HCT116 (cell line): ENCODE measurements around the gene ESPL1. TPM values are rescaled to one million over a fixed set of nuclear protein-coding genes. Genes with fewer than 3 reads are reported as not detected.

Experiments used
- ATAC-seq: fragments of 200-7000 bp; cut with Tn5 transposase; 2 replicates; pipeline ENCODE4 v1.9.1; 2020; ENCODE audit warnings: mild to moderate bottlenecking, moderate library complexity
- Bru-seq: library from RNA; stranded (reverse); fragments of 400-500 nt; gene quantifications from one replicate; lab custom pipeline; 2021; lab: Mats Ljungman, UMichigan
- BruChase-seq, 2 experiments: library from RNA; stranded (reverse); fragments of 400-500 nt; gene quantifications; one replicate each; lab custom pipeline; 2021; lab: Mats Ljungman, UMichigan
- BruUV-seq: library from RNA; stranded (reverse); fragments of 400-500 nt; replicated peaks from 2 replicates; lab custom pipeline; 2021; lab: Mats Ljungman, UMichigan
- CTCF ChIA-PET: fragments of 300-600 bp; sonication (Branson Sonifier 250); formaldehyde crosslinking; loops from one replicate; lab custom pipeline; 2021; ENCODE audit warnings: antibody characterized with exemption; lab: Charles Lee
- POLR2A ChIA-PET: fragments of 300-600, 350-600 bp; sonication (Branson Sonifier 250); formaldehyde crosslinking; loops from one replicate; lab custom pipeline; 2021; ENCODE audit warnings: antibody characterized with exemption; lab: Charles Lee
- RAD21 ChIA-PET, 2 experiments: fragments of 300-600 bp; sonication (Branson Sonifier 250); formaldehyde crosslinking; loops; one replicate each; lab custom pipeline; 2023; ENCODE audit warnings: low total read pairs in 2 of 2; ENCODE audit not compliant: uncharacterized antibody in 2 of 2, unreplicated experiment in 2 of 2, low non-redundant PET in 1 of 2; lab: Charles Lee
- DNase-seq: peaks from one replicate; pipeline ENCODE4 v3.0.0-alpha.2; 2010; ENCODE audit warnings: low read depth, low spot score
- H2AFZ ChIP-seq: fragments of 200-600 bp; shearing (Covaris generic), sonication (generic); 2 replicates; pipeline ENCODE4 v1.6.1; 2017; ENCODE audit warnings: low read depth, mixed run types, mixed read lengths, antibody characterized with exemption, low read length; ENCODE audit not compliant: poor library complexity, severe bottlenecking
- H3K27ac ChIP-seq: 2 replicates; pipeline ENCODE4 v1.5.1; 2012; ENCODE audit warnings: low read depth, low read length
- H3K27me3 ChIP-seq: fragments of 200-600 bp; sonication (generic); 2 replicates; pipeline ENCODE4 v1.6.1; 2016; ENCODE audit warnings: mixed run types, low read length, mixed read lengths; ENCODE audit not compliant: insufficient read depth
- H3K36me3 ChIP-seq, 2 experiments: fragments of 200-500 bp in 1 of 2; fragments of 200-600 bp in 1 of 2; sonication (Bioruptor generic) in 1 of 2; sonication (generic) in 1 of 2; 2 replicates each; pipeline versions ENCODE4 v1.5.1 to v1.6.1; 2014 to 2016; ENCODE audit warnings: low read length in 2 of 2, inconsistent platforms in 1 of 2, mixed read lengths in 1 of 2, mixed run types in 1 of 2; ENCODE audit not compliant: insufficient read depth in 2 of 2, control insufficient read depth in 1 of 2
- H3K4me1 ChIP-seq, 2 experiments: fragments of 200-600 bp in 1 of 2; sonication (generic) in 1 of 2; 2 replicates each; pipeline versions ENCODE4 v1.5.1 to v1.6.1; 2012 to 2017; ENCODE audit warnings: low read length in 2 of 2, inconsistent platforms in 1 of 2, mild to moderate bottlenecking in 1 of 2, mixed read lengths in 1 of 2, mixed run types in 1 of 2, moderate library complexity in 1 of 2; ENCODE audit not compliant: insufficient read depth in 2 of 2, control insufficient read depth in 1 of 2
- H3K4me2 ChIP-seq: fragments of 200-600 bp; sonication (generic); 2 replicates; pipeline ENCODE4 v1.6.1; 2017; ENCODE audit warnings: mixed run types, low read length, mixed read lengths
- H3K4me3 ChIP-seq, 2 experiments: fragments of 200-600 bp in 1 of 2; sonication (generic) in 1 of 2; replicated peaks in 1 of 2; 2 replicates each; pipeline ENCODE4 v1.5.1; 2011 to 2016; ENCODE audit warnings: low read length in 2 of 2, control low read depth in 1 of 2, low read depth in 1 of 2, mild to moderate bottlenecking in 1 of 2, mixed read lengths in 1 of 2, mixed run types in 1 of 2
- H3K79me2 ChIP-seq: fragments of 200-600 bp; sonication (generic); 2 replicates; pipeline ENCODE4 v1.6.1; 2017; ENCODE audit warnings: mild to moderate bottlenecking, mixed run types, low read length, moderate library complexity, mixed read lengths; ENCODE audit not compliant: insufficient read depth
- H3K9ac ChIP-seq: fragments of 200-600 bp; sonication (generic); 2 replicates; pipeline ENCODE4 v1.6.1; 2016; ENCODE audit warnings: low read length, mixed read lengths
- H3K9me2 ChIP-seq: fragments of 200-600 bp; sonication (generic), shearing (Covaris generic); 2 replicates; pipeline ENCODE4 v1.6.1; 2017; ENCODE audit warnings: mixed run types, mild to moderate bottlenecking, moderate library complexity; ENCODE audit not compliant: insufficient read depth
- H3K9me3 ChIP-seq, 2 experiments: fragments of 200-500 bp in 1 of 2; fragments of 200-600 bp in 1 of 2; sonication (Bioruptor generic) in 1 of 2; sonication (generic) in 1 of 2; 2 replicates each; pipeline ENCODE4 v1.6.1; 2014 to 2017; ENCODE audit warnings: low read length in 2 of 2, mixed read lengths in 2 of 2, inconsistent platforms in 1 of 2, low read depth in 1 of 2, mild to moderate bottlenecking in 1 of 2, mixed run types in 1 of 2, moderate library complexity in 1 of 2; ENCODE audit not compliant: control insufficient read depth in 1 of 2, insufficient read depth in 1 of 2
- H4K20me1 ChIP-seq: fragments of 200-600 bp; sonication (generic), shearing (Covaris generic); 2 replicates; pipeline ENCODE4 v1.6.1; 2017; ENCODE audit warnings: mixed run types, mild to moderate bottlenecking, moderate library complexity; ENCODE audit not compliant: insufficient read depth
- CBX3 ChIP-seq: IDR thresholded peaks from 2 replicates; pipeline ENCODE4 v1.6.1; 2012; ENCODE audit warnings: low read depth
- EGR1 ChIP-seq: IDR thresholded peaks from 2 replicates; pipeline ENCODE4 v1.6.1; 2012; ENCODE audit warnings: low read depth
- ELF1 ChIP-seq: IDR thresholded peaks from 2 replicates; pipeline ENCODE4 v1.6.1; 2012; ENCODE audit warnings: low read depth, borderline replicate concordance
- EZH2 ChIP-seq: fragments of 200-600 bp; sonication (generic); IDR thresholded peaks from 2 replicates; pipeline ENCODE4 v1.6.1; 2017; ENCODE audit warnings: antibody characterized with exemption, mixed run types
- EZH2phosphoT487 ChIP-seq: fragments of 200-600 bp; IDR thresholded peaks from 2 replicates; pipeline ENCODE4 v1.6.1; 2018; ENCODE audit warnings: antibody characterized with exemption, borderline replicate concordance
- FOSL1 ChIP-seq: IDR thresholded peaks from 2 replicates; pipeline ENCODE4 v1.6.1; 2012; ENCODE audit warnings: low read depth
- JUND ChIP-seq: IDR thresholded peaks from 2 replicates; pipeline ENCODE4 v1.6.1; 2012
- POLR2A ChIP-seq: IDR thresholded peaks from 2 replicates; pipeline ENCODE4 v1.7.0; 2011; ENCODE audit warnings: borderline replicate concordance; ENCODE audit not compliant: insufficient read depth, insufficient read length; ENCODE audit errors: extremely low read depth
- POLR2AphosphoS5 ChIP-seq: IDR thresholded peaks from 2 replicates; pipeline ENCODE4 v1.6.1; 2011; ENCODE audit warnings: mild to moderate bottlenecking, low read depth, low read length, moderate library complexity
- RAD21 ChIP-seq: IDR thresholded peaks from 2 replicates; pipeline ENCODE4 v1.6.1; 2012; ENCODE audit warnings: low read depth, mild to moderate bottlenecking
- SIN3A ChIP-seq: IDR thresholded peaks from 2 replicates; pipeline ENCODE4 v1.6.1; 2012; ENCODE audit warnings: low read depth
- SP1 ChIP-seq: IDR thresholded peaks from 2 replicates; pipeline ENCODE4 v1.6.1; 2012; ENCODE audit warnings: low read depth
- TCF7L2 ChIP-seq: IDR thresholded peaks from 2 replicates; pipeline ENCODE4 v1.7.0; 2011; ENCODE audit warnings: borderline replicate concordance, inconsistent platforms; ENCODE audit not compliant: insufficient read depth, insufficient read length; ENCODE audit errors: extremely low read depth
- ZFX ChIP-seq: fragments of 450-650 bp; IDR thresholded peaks from 2 replicates; pipeline ENCODE4 v1.6.1; 2017
- ZNF274 ChIP-seq: fragments of 200-500 bp; sonication (Bioruptor generic); IDR thresholded peaks from 2 replicates; pipeline ENCODE4 v1.6.1; 2014; ENCODE audit warnings: mild to moderate bottlenecking, low read depth, low read length, inconsistent platforms
- intact Hi-C: fragments of 100-400 bp; cut with micrococcal nuclease; formaldehyde crosslinking; loops from 2 replicates; pipeline ENCODE4 v1.10.0; 2022
- long read RNA-seq: library from polyadenylated mRNA; unstranded; transcript quantifications from one replicate; pipeline ENCODE4 v2.0.0, GENCODE V29; 2021; ENCODE audit not compliant: unreplicated experiment
- polyA plus RNA-seq: library from polyadenylated mRNA; unstranded; fragments of >200 nt; gene quantifications from 2 replicates; pipeline ENCODE4 v1.2.1, GENCODE V29; 2012; ENCODE audit warnings: missing spikeins
- total RNA-seq: library from RNA; stranded (reverse); gene quantifications from one replicate; pipeline ENCODE4 v1.2.1, GENCODE V29; 2021; ENCODE audit not compliant: unreplicated experiment
- TF ChIP-seq, protein P1 (sequence below): IDR thresholded peaks from 2 replicates; pipeline ENCODE4 v1.6.1; 2012
- TF ChIP-seq, protein P2 (sequence below): IDR thresholded peaks from 2 replicates; pipeline ENCODE4 v1.6.1; 2011; ENCODE audit warnings: mild to moderate bottlenecking, low read length, moderate library complexity; ENCODE audit not compliant: insufficient replicate concordance; ENCODE audit errors: extremely low read depth
- TF ChIP-seq, protein P3 (sequence below), 3 experiments: fragments of 200-600 bp in 1 of 3; sonication (generic) in 1 of 3; IDR thresholded peaks in 2 of 3; conservative IDR thresholded peaks in 1 of 3; 2 replicates each; pipeline ENCODE4 v1.5.1; 2012 to 2017; ENCODE audit warnings: low read depth in 2 of 3, low read length in 2 of 3, antibody characterized with exemption in 1 of 3, borderline replicate concordance in 1 of 3, control low read depth in 1 of 3, mild to moderate bottlenecking in 1 of 3, mixed read lengths in 1 of 3, mixed run types in 1 of 3, moderate library complexity in 1 of 3; ENCODE audit not compliant: insufficient read depth in 1 of 3

The ESPL1 gene
- total RNA-seq = 50.3 TPM
- 33.9 and 36.7 TPM in 2 replicates for polyA plus RNA-seq
- Bru-seq, nascent RNA = percentile 64 among the genes with signal in this experiment
- percentile 76 among the genes with signal in this experiment for BruChase-seq, experiment 1, labeled RNA remaining after a 6-hour chase
- percentile 80 among the genes with signal in this experiment for BruChase-seq, experiment 2, labeled RNA remaining after a 2-hour chase
- long read RNA-seq, full-length matches to known transcripts = 3 of 61 reads
- long read RNA-seq, partial matches to known transcripts = 51 of 61 reads
- long read RNA-seq, other reads (novel, unspliced or antisense) = 7 of 61 reads

- ATAC-seq (peak; percentile 91), DNase-seq (peak; percentile 38)
- Histone ChIP-seq H3K36me3 (peaks cover 6 to 21% of the 10 kb centered on the region in 2 experiments; a peak in 2 of 4 replicates), H3K4me1 (peaks cover 11 to 28% of the 10 kb centered on the region in 2 experiments), H3K9me3 (no peaks in the 10 kb centered on the region), H3K4me2 (peak within 1 kb of the TSS; percentile 72), H4K20me1 (no peaks in the 10 kb centered on the region), H2AFZ (peak within 1 kb of the TSS; percentile 56), H3K9me2 (no peaks in the 10 kb centered on the region), H3K27me3 (no peaks in the 10 kb centered on the region), H3K9ac (peak within 1 kb of the TSS; percentile 81), H3K79me2 (peaks cover 25% of the 10 kb centered on the region), H3K4me3 (peak within 1 kb of the TSS; percentile 65 to 81), H3K27ac (peak within 1 kb of the TSS; percentile 61)
- ChIA-PET CTCF (interaction anchor here (0.7 to 1.5 kb wide), 7 partner anchors 9 to 202 kb away, joined by 3 to 7 read pairs (median 4); no protein-coding TSS in a partner anchor), POLR2A (interaction anchor here (0.7 to 1.0 kb wide), 3 partner anchors 14 to 71 kb away, joined by 3 read pairs; partner anchors contain the start of gene AAAS), RAD21 (interaction anchor here in 1 of 2 experiments (1.2 kb wide), 1 partner anchor 17 kb away, joined by 3 read pairs; a partner anchor contains a TSS)
- no TSS peak for BruUV-seq
- intact Hi-C loops = loop anchor here (1.0 kb wide), 1 partner anchor 49 kb away; no protein-coding TSS in a partner anchor
- no peak for TF ChIP-seq TCF7L2
- no peak for TF ChIP-seq CBX3
- peak; percentile 84 for TF ChIP-seq SP1
- TF ChIP-seq, protein P1, sequence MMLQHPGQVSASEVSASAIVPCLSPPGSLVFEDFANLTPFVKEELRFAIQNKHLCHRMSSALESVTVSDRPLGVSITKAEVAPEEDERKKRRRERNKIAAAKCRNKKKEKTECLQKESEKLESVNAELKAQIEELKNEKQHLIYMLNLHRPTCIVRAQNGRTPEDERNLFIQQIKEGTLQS = no peak
- TF ChIP-seq, protein P2, sequence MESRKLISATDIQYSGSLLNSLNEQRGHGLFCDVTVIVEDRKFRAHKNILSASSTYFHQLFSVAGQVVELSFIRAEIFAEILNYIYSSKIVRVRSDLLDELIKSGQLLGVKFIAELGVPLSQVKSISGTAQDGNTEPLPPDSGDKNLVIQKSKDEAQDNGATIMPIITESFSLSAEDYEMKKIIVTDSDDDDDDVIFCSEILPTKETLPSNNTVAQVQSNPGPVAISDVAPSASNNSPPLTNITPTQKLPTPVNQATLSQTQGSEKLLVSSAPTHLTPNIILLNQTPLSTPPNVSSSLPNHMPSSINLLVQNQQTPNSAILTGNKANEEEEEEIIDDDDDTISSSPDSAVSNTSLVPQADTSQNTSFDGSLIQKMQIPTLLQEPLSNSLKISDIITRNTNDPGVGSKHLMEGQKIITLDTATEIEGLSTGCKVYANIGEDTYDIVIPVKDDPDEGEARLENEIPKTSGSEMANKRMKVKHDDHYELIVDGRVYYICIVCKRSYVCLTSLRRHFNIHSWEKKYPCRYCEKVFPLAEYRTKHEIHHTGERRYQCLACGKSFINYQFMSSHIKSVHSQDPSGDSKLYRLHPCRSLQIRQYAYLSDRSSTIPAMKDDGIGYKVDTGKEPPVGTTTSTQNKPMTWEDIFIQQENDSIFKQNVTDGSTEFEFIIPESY = no peak
- no peak for TF ChIP-seq FOSL1
- peak; percentile 53 for TF ChIP-seq RAD21
- TF ChIP-seq POLR2AphosphoS5 = peak; percentile 76
- peak; percentile 86 for TF ChIP-seq SIN3A
- TF ChIP-seq EZH2phosphoT487 = no peak
- TF ChIP-seq POLR2A = no peak
- peak; percentile 79; the same call in 1 of the 2 replicates for TF ChIP-seq ZFX
- TF ChIP-seq, protein P3, sequence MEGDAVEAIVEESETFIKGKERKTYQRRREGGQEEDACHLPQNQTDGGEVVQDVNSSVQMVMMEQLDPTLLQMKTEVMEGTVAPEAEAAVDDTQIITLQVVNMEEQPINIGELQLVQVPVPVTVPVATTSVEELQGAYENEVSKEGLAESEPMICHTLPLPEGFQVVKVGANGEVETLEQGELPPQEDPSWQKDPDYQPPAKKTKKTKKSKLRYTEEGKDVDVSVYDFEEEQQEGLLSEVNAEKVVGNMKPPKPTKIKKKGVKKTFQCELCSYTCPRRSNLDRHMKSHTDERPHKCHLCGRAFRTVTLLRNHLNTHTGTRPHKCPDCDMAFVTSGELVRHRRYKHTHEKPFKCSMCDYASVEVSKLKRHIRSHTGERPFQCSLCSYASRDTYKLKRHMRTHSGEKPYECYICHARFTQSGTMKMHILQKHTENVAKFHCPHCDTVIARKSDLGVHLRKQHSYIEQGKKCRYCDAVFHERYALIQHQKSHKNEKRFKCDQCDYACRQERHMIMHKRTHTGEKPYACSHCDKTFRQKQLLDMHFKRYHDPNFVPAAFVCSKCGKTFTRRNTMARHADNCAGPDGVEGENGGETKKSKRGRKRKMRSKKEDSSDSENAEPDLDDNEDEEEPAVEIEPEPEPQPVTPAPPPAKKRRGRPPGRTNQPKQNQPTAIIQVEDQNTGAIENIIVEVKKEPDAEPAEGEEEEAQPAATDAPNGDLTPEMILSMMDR (IDR thresholded peaks at IDR 0.05 in 2 of 3, conservative IDR thresholded peaks at IDR 0.05 in 1 of 3; ENCODE audit: borderline replicate concordance in 1 of 3, insufficient read depth in 1 of 3, low read depth in 2 of 3, low read length in 2 of 3) = peak in 1 of 3 experiments; percentile 33; a peak in 3 of 6 replicates
- no peak for TF ChIP-seq JUND
- TF ChIP-seq EZH2 = no peak
- TF ChIP-seq ELF1 = no peak; the same call in 1 of the 2 replicates
- no peak for TF ChIP-seq ZNF274
- peak; percentile 98 for TF ChIP-seq EGR1
Observed at GRCh38 chr12:53267999-53268629, at the start of gene ESPL1. ESPL1 (plus strand) TSS chr12:53268299; CDS start chr12:53268767, 468 bp downstream.
